Measurements from ENCODE around the gene MYD88. TPM values are rescaled to one million over a fixed set of nuclear protein-coding genes. Genes with fewer than 3 reads are reported as not detected.

Gene MYD88
- total RNA-seq, 1 experiment from 2014 or later: 14.8 TPM

DNA sequence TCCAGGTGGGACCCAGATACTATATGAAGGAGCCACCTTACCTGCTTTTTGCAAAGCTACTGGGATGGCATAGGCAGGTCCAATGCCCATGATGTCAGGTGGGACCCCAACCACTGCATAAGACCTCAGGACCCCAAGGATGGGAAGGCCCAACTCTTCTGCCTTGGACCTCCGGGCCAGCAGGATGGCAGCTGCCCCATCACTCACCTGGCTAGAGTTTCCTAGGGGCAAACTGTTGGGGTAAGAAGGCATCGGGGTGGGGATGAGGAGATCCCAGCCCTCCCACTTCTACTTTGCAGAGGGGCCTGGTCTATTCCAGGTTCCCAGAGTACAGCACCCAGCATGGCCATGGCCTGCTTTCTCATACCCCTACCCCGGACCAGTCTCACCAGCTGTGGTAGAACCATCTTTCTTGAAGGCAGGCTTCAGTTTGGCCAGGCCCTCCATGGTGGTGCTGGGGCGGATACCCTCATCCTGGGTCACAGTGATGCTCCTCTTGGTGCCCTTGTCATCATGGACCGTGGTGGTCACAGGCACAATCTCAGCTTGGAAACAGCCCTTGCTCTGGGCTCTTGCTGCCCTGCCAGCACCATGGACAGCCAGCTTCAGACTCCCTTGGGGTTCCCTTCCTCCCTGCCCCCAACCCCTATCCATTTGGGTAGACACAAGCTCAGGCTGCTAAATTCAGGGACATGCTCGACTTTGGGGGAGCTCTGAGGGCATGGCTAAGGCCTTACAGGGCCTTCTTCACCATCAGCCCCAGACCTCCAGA is 12.2 kb upstream of the MYD88 start (continued):
- no peak for TF ChIP-seq YY1 (IDR thresholded peaks at IDR 0.05; ENCODE audit: extremely low read depth, insufficient replicate concordance, low read depth, low read length)

DNA sequence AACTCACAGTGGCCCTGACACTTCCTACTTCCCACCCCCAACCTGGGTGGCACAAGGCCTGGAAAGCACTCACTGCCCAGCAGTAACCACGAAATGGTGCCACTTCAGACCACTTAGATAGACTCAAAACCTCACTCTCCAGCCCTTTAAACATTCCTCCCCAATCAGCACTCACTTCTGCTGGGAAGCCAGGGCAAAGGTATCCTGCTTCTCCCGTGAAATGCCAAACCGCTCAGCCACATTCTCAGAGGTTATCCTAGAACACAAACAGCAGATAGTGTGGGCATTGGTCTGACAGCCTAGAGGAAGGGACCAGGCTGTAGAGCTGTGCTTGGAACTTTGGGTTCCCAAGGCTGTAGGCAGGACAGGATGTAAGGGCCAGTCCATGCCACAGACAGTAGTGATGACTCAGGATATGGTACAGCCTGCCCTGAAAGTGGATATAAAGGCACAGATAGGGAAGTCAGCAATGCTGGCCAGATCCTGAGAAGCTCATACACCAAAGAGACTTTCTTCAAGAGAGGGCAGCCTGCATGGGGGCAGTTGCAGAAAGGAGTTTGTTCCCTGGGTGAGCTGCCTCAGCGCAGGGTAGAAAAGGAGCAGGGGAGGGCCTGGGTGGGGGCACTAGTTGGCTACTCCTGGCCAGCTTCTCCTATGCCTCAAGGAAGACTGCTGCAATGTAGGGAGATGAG is 10.7 kb upstream of the MYD88 start:
- RAD21 ChIA-PET (ENCODE audit: low non-redundant PET in 1 of 2, low total read pairs in 2 of 2, uncharacterized antibody in 2 of 2, unreplicated experiment in 2 of 2): no interaction called here
- H3K27me3 ChIP-seq (ENCODE audit: insufficient read depth, low read length): no peaks in the 10 kb centered on the region
- POLR2A ChIA-PET: interaction anchor here (1.9 kb wide), 1 partner anchor 9 kb away, joined by 5 read pairs; the partner anchor contains the start of gene ACAA1
- H3K4me2 ChIP-seq (ENCODE audit: low read length): no peak overlapping the region
- H2AFZ ChIP-seq (ENCODE audit: low read depth, low read length, poor library complexity, severe bottlenecking): no peak overlapping the region
- H3K9me2 ChIP-seq (ENCODE audit: insufficient read depth): no peaks in the 10 kb centered on the region
- no peak overlapping the region for H3K27ac ChIP-seq (ENCODE audit: low read depth, low read length)
- no peaks in the 10 kb centered on the region for H3K9me3 ChIP-seq (ENCODE audit: control insufficient read depth in 1 of 2, insufficient read depth in 1 of 2, low read depth in 1 of 2, low read length in 2 of 2)
- no TSS peak for BruUV-seq (replicated peaks)
- H3K36me3 ChIP-seq (ENCODE audit: control insufficient read depth in 1 of 2, insufficient read depth in 2 of 2, low read length in 2 of 2): peaks cover 29 to 44% of the 10 kb centered on the region in 2 experiments; a peak in 3 of 4 replicates
- no peak overlapping the region for H3K9ac ChIP-seq (ENCODE audit: low read length)
- no peak for ATAC-seq
- DNase-seq (ENCODE audit: low read depth, low spot score): no peak
- H4K20me1 ChIP-seq (ENCODE audit: insufficient read depth): no peaks in the 10 kb centered on the region
- H3K79me2 ChIP-seq (ENCODE audit: insufficient read depth, low read length): no peaks in the 10 kb centered on the region
- H3K4me3 ChIP-seq (replicated peaks in 1 of 2; ENCODE audit: low read depth in 1 of 2, low read length in 2 of 2): no peak overlapping the region
- CTCF ChIA-PET: no interaction called here
- intact Hi-C loops (cut with micrococcal nuclease): no loop called here
- no peak for TF ChIP-seq EZH2phosphoT487 (IDR thresholded peaks at IDR 0.05; ENCODE audit: borderline replicate concordance)
- no peak for TF ChIP-seq ATF3 (IDR thresholded peaks at IDR 0.05)
- peaks cover 5 to 6% of the 10 kb centered on the region in 2 experiments for H3K4me1 ChIP-seq (ENCODE audit: control insufficient read depth in 1 of 2, insufficient read depth in 2 of 2, low read length in 2 of 2)

DNA sequence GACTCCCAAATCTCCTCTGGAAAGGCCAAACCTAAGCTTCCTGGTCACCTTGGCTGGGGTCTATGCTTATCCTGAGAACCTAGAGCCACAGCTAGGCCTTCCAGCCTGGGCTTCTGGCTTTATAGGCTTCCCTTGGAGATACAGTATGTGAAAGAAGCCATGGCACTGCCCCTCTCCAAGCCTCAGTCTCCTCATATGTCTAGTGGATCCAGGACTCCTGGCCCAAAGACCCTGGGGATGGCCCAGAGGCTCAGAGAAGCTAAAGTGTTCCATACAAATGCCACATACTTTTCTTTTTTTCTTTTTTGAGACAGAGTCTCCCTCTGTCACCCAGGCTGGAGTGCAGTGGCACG is 10.2 kb upstream of the MYD88 start:
- Histone ChIP-seq H3K27me3 (ENCODE audit: insufficient read depth, low read length) (no peaks in the 10 kb centered on the region), H3K27ac (ENCODE audit: low read depth, low read length) (no peak overlapping the region), H3K4me2 (ENCODE audit: low read length) (no peak overlapping the region), H3K4me1 (ENCODE audit: control insufficient read depth in 1 of 2, insufficient read depth in 2 of 2, low read length in 2 of 2) (peaks cover 10 to 11% of the 10 kb centered on the region in 2 experiments), H3K9ac (ENCODE audit: low read length) (no peak overlapping the region), H3K9me3 (ENCODE audit: control insufficient read depth in 1 of 2, insufficient read depth in 1 of 2, low read depth in 1 of 2, low read length in 2 of 2) (no peaks in the 10 kb centered on the region), H4K20me1 (ENCODE audit: insufficient read depth) (no peaks in the 10 kb centered on the region), H3K4me3 (replicated peaks in 1 of 2; ENCODE audit: low read depth in 1 of 2, low read length in 2 of 2) (no peak overlapping the region), H3K36me3 (ENCODE audit: control insufficient read depth in 1 of 2, insufficient read depth in 2 of 2, low read length in 2 of 2) (peaks cover 29 to 40% of the 10 kb centered on the region in 2 experiments; a peak in 3 of 4 replicates), H3K9me2 (ENCODE audit: insufficient read depth) (no peaks in the 10 kb centered on the region), H2AFZ (ENCODE audit: low read depth, low read length, poor library complexity, severe bottlenecking) (no peak overlapping the region), H3K79me2 (ENCODE audit: insufficient read depth, low read length) (no peaks in the 10 kb centered on the region)
- no TSS peak for BruUV-seq (replicated peaks)
- no peak for ATAC-seq
- DNase-seq (ENCODE audit: low read depth, low spot score): no peak
- CTCF ChIA-PET: no interaction called here
- POLR2A ChIA-PET: interaction anchor here (1.9 kb wide), 1 partner anchor 9 kb away, joined by 5 read pairs; the partner anchor contains the start of gene ACAA1
- intact Hi-C loops (cut with micrococcal nuclease): no loop called here
- RAD21 ChIA-PET (ENCODE audit: low non-redundant PET in 1 of 2, low total read pairs in 2 of 2, uncharacterized antibody in 2 of 2, unreplicated experiment in 2 of 2): no interaction called here
- TF ChIP-seq EGR1 (IDR thresholded peaks at IDR 0.05; ENCODE audit: low read depth) (no peak), RAD21 (IDR thresholded peaks at IDR 0.05; ENCODE audit: low read depth) (no peak), FOSL1 (IDR thresholded peaks at IDR 0.05; ENCODE audit: low read depth) (no peak), CEBPB (IDR thresholded peaks at IDR 0.05; ENCODE audit: low read depth) (no peak), ZFX (IDR thresholded peaks at IDR 0.05) (no peak), CBX3 (IDR thresholded peaks at IDR 0.05; ENCODE audit: low read depth) (no peak)
